Activated T-cell treated with anti-CD3 and anti-CD28 coated beads, Interleukin-2, amount 50 U/mL, for 4 hours (primary cell): ENCODE measurements around the gene GRAMD1A. TPM values are rescaled to one million over a fixed set of nuclear protein-coding genes. Genes with fewer than 3 reads are reported as not detected.
"Not testable (repeated sequence)": the region's sequence is repeated elsewhere in the genome, so short reads cannot be mapped to it uniquely, and the experiment has no call there.

Experiments
- ATAC-seq, 2 donors: fragments of 200-7000 bp; cut with Tn5 transposase; one replicate each; pipeline ENCODE4 v1.10.0; 2021
- DNase-seq: peaks from one replicate; pipeline ENCODE4 v3.0.0-alpha.2; 2020
- H3K27me3 Mint-ChIP-seq: one replicate; pipeline ENCODE4 v1.8.0; 2021; ENCODE audit warnings: low read depth, mixed read lengths
- H3K36me3 Mint-ChIP-seq: one replicate; pipeline ENCODE4 v1.8.0; 2022; ENCODE audit warnings: mixed read lengths; ENCODE audit not compliant: insufficient read depth
- H3K4me1 Mint-ChIP-seq: one replicate; pipeline ENCODE4 v1.8.0; 2021; ENCODE audit warnings: low read depth, mixed read lengths
- H3K4me3 Mint-ChIP-seq: one replicate; pipeline ENCODE4 v1.8.0; 2021; ENCODE audit warnings: mild to moderate bottlenecking, moderate library complexity, mixed read lengths
- H3K9me3 Mint-ChIP-seq: one replicate; pipeline ENCODE4 v1.8.0; 2021; ENCODE audit warnings: mixed read lengths
- total RNA-seq, 3 donors: library from RNA; stranded (reverse); gene quantifications; one replicate each; pipeline ENCODE4 v1.2.1, GENCODE V29; 2021

Gene GRAMD1A
- total RNA-seq: 100 to 1,000 TPM; 162 to 192 (median 170) TPM

GRCh38 chr19:34999498-35000337, at the start of gene GRAMD1A:
Gene GRAMD1A (plus strand): TSS chr19:35000323. CDS start chr19:35000479, 156 bp downstream.
- H3K36me3 Mint-ChIP-seq: peaks cover 5% of the 10 kb centered on the region
- H3K9me3 Mint-ChIP-seq: no peaks in the 10 kb centered on the region
- peak within 1 kb of the TSS; percentile 98 for H3K4me3 Mint-ChIP-seq

GRCh38 chr19:34953092-34953491, 47.0 kb upstream of the GRAMD1A start:
- ATAC-seq (no peak), DNase-seq (no peak)
- peaks cover 67% of the 10 kb centered on the region for H3K36me3 Mint-ChIP-seq
- no peak overlapping the region for H3K4me3 Mint-ChIP-seq
- H3K9me3 Mint-ChIP-seq: peaks cover 62% of the 10 kb centered on the region
- H3K27me3 Mint-ChIP-seq: no peaks in the 10 kb centered on the region
- no peaks in the 10 kb centered on the region for H3K4me1 Mint-ChIP-seq

More at GRCh38 chr19:34999498-35000337, at the start of gene GRAMD1A:
- Mint-ChIP-seq H3K27me3 (no peaks in the 10 kb centered on the region), H3K4me1 (peaks cover 60% of the 10 kb centered on the region)
- ATAC-seq (peak; percentile 64 to 67), DNase-seq (peak; percentile 66)

- peaks cover 83% of the 10 kb centered on the region for H3K36me3 Mint-ChIP-seq
- ATAC-seq (no peak), DNase-seq (no peak)
- H3K4me1 Mint-ChIP-seq: peaks cover 21% of the 10 kb centered on the region
- H3K4me3 Mint-ChIP-seq: no peak overlapping the region
- peaks cover 69% of the 10 kb centered on the region for H3K9me3 Mint-ChIP-seq
- no peaks in the 10 kb centered on the region for H3K27me3 Mint-ChIP-seq
Observed at GRCh38 chr19:34957830-34958751, 42.0 kb upstream of the GRAMD1A start.

DNA sequence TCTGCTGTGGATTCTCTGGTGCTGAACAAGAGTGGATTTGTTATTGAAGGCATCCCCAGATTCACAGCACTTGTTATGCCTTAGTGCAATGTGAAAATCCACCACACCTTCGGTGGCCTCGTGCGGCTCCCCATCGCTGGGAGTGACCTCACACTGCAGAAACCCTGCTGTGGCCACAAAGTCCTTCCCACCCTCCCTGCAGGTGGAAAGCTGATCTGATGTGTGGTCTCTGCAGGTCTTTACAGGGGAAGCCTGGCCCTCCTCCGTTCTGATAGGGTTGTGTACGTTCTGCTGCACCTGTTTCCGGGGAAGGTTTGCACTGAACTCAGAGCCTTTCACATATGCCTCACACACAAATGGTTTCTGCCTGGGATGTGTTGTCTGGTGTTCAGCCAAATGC, 41.1 kb upstream of the GRAMD1A start:
- no peak overlapping the region for H3K4me3 Mint-ChIP-seq
- peaks cover 74% of the 10 kb centered on the region for H3K36me3 Mint-ChIP-seq
- H3K27me3 Mint-ChIP-seq: no peaks in the 10 kb centered on the region
- H3K9me3 Mint-ChIP-seq: peaks cover 64% of the 10 kb centered on the region
- ATAC-seq (no peak), DNase-seq (no peak)
- peaks cover 24% of the 10 kb centered on the region for H3K4me1 Mint-ChIP-seq

DNA sequence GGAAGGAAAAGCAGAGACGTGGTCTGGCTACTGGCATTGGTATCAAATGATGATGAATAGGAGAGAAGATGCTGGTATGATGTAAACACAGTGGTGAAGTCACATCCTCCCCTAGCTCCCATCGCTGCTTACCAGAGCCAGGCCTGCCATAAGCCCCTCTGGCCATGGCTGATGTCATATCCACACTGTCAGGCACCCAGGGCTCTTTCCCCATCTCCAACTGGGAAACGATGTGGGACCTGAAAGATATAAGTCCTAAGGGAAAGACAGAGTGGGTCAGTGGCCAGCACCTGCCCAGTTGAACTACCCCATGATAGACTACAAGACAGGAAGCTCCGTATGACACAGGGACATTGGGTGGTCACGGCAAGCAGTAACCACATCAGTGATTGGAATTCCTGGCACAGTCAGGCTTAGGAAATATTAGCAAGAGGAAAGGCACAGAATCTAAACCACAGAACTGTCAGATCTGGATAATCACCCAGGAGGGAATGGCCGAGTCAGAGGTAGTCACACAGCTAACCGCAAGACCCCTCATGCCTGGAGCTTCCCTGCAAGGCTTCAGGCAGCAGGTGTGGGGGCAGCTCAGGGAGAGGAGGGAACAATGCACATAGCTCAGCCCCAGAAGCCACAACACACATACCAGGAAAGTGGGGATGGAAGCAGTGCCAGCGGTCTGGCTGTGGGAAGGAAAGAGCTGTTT, 39.9 kb upstream of the GRAMD1A start:
- Mint-ChIP-seq H3K4me3 (no peak overlapping the region), H3K36me3 (peaks cover 70% of the 10 kb centered on the region), H3K9me3 (peaks cover 58% of the 10 kb centered on the region)

DNA sequence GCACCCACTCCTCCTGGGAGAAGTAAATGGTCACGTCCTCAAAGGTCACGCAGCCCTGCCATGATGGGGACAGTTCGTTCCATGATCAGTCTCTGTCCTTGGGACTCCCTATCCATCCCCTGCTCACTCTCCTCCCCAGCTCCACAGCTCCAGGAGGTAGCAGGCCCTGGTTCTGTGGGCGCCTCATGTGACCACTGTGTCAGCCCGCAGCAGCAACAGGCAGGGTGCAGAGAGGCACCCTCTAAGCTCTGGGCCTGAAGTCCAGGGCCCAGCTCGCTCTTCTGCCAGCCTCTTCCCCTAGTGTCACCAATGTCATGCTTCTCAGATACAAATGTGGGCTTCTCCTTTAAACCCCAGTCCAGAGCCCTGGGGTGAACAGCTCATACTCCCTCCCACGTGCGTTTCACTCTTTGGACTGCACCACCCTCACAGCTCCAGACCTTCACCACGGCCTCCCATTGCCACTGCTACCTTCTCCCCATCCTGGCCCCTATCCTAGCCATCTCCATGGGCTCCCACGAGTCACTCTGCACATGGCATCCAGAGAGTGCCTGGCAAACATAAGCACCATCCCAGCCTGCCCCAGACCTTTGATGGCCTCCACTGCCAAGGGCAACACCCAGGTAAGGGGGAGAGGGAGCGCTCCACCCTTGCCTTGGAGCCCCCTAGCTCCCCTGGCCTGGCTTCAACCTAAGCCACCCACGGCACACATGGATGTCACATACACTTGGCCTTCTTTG, 39.0 kb upstream of the GRAMD1A start:
- no peak for DNase-seq
- ATAC-seq: no peak
- Mint-ChIP-seq H3K36me3 (peaks cover 64% of the 10 kb centered on the region), H3K27me3 (no peaks in the 10 kb centered on the region), H3K4me1 (peaks cover 26% of the 10 kb centered on the region), H3K9me3 (peaks cover 57% of the 10 kb centered on the region), H3K4me3 (no peak overlapping the region)

More for the DNA sequence above, 39.9 kb upstream of the GRAMD1A start:
- Mint-ChIP-seq H3K27me3 (no peaks in the 10 kb centered on the region), H3K4me1 (peaks cover 26% of the 10 kb centered on the region)
- no peak for DNase-seq
- ATAC-seq: no peak

GRCh38 chr19:34961775-34962686, 38.1 kb upstream of the GRAMD1A start:
- no peak for DNase-seq
- peaks cover 26% of the 10 kb centered on the region for H3K4me1 Mint-ChIP-seq
- H3K9me3 Mint-ChIP-seq: peaks cover 51% of the 10 kb centered on the region
- H3K27me3 Mint-ChIP-seq: no peaks in the 10 kb centered on the region
- no peak for ATAC-seq
- H3K36me3 Mint-ChIP-seq: peaks cover 57% of the 10 kb centered on the region
- H3K4me3 Mint-ChIP-seq: peak overlapping the region; percentile 87

- Mint-ChIP-seq H3K9me3 (peaks cover 46% of the 10 kb centered on the region), H3K27me3 (no peaks in the 10 kb centered on the region), H3K36me3 (peaks cover 48% of the 10 kb centered on the region), H3K4me3 (peak overlapping the region; percentile 87), H3K4me1 (peaks cover 26% of the 10 kb centered on the region)
- DNase-seq (no peak), ATAC-seq (no peak)
Observed at GRCh38 chr19:34962687-34963572, 37.2 kb upstream of the GRAMD1A start.

DNA sequence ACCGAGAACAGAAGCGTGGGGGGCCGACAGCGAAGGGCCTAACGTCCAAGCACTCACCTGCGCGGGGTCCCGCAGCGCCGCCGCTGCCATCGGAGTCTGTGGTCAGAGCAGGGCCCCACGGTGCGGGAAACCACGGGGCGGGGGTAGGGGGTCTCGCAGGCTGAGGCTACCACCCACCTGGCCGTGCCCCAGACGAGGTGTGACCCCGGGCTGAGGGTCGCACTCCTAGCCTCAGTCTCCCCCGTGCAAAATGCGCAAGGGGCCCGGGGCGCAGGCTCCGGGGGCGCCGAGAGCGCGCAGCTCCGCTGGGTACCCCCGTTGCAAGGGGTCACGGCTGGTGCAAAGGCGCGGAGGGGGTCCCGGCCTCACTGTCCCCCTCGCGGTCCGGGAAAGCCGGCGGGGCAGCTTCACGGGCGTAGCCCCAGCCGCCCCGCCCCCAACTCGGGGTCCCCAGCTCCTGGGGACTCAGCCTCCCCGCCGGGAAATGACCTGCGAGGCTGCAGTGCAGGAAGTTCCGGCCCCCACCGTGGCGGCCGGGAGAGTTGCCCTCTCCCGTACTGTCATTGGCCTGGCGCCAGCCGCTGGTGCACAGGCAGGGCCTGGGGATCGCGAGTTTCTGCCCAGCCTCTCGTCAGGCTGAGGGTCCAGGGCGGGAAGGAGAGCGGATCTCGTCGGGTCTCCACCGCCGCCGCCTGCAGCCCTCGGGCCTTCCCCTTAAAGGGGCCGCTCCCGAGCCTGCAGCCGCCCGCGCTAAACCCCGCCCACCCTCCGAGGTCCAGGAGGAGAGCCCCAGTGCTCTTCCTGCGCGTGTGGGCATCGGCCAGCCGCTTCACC, 36.3 kb upstream of the GRAMD1A start, which contains the start of gene ZNF792:
TSS of gene ZNF792 (minus strand) at position 657 of the 834 bp plus-strand sequence. CDS start at position 90, 567 bp downstream.
- peaks cover 26% of the 10 kb centered on the region for H3K4me1 Mint-ChIP-seq
- peak; percentile 84 to 91 for ATAC-seq
- H3K36me3 Mint-ChIP-seq: peaks cover 40% of the 10 kb centered on the region
- H3K27me3 Mint-ChIP-seq: no peaks in the 10 kb centered on the region
- peaks cover 44% of the 10 kb centered on the region for H3K9me3 Mint-ChIP-seq
- H3K4me3 Mint-ChIP-seq: peak within 1 kb of the TSS; percentile 87
- peak; percentile 17 for DNase-seq

- no peaks in the 10 kb centered on the region for H3K27me3 Mint-ChIP-seq
- ATAC-seq (no peak), DNase-seq (no peak)
- H3K4me3 Mint-ChIP-seq: peak overlapping the region; percentile 79
- H3K36me3 Mint-ChIP-seq: peaks cover 32% of the 10 kb centered on the region
- peaks cover 26% of the 10 kb centered on the region for H3K4me1 Mint-ChIP-seq
- peaks cover 36% of the 10 kb centered on the region for H3K9me3 Mint-ChIP-seq
Observed at GRCh38 chr19:34964598-34964997, 35.5 kb upstream of the GRAMD1A start.

DNA sequence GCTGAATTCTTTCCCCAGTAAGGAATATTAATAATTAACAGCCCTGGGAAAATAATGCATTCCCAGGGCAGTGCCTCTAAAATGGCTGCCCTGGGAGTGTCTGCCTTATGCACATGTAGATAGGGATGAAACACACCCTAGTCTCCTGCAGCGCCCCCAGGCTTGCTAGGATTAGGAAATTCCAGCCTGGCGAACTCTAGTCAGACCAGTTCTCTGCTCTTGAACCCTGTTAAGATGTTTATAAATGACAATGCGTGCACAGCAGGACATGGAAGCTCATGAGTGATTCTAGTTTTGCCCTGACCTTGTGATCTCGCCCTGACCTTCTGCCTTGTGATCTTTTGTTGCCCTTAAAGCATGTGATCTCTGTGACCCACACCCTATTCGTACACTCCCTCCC, 34.6 kb upstream of the GRAMD1A start:
- DNase-seq, H3K27me3 Mint-ChIP-seq, ATAC-seq: not testable (repeated sequence)
- H3K36me3 Mint-ChIP-seq: peaks cover 23% of the 10 kb centered on the region
- H3K9me3 Mint-ChIP-seq: peaks cover 27% of the 10 kb centered on the region
- peaks cover 25% of the 10 kb centered on the region for H3K4me1 Mint-ChIP-seq
- peak overlapping the region; percentile 79 for H3K4me3 Mint-ChIP-seq
